Astrocyte (in vitro differentiated cells and primary cell): ENCODE data around the gene TKTL1. TPM values are rescaled to one million over a fixed set of nuclear protein-coding genes. Genes with fewer than 3 reads are reported as not detected.

Experiments used
- DNase-seq: peaks from one replicate; pipeline ENCODE4 v3.0.0-alpha.2; 2010; ENCODE audit warnings: low read depth
- FAIRE-seq: peaks from 2 replicates; lab custom pipeline; 2011; peaks lifted over from hg19 to GRCh38; lab: Jason Lieb, UNC
- H2AFZ ChIP-seq: 2 replicates; pipeline ENCODE4 v1.6.0; 2012; ENCODE audit warnings: low read depth, low read length, inconsistent platforms
- H3K27ac ChIP-seq: 2 replicates; pipeline ENCODE4 v1.5.1; 2011; ENCODE audit warnings: low read depth, low read length, inconsistent platforms
- H3K27me3 ChIP-seq: 2 replicates; pipeline ENCODE4 v1.6.0; 2011; ENCODE audit warnings: low read length, inconsistent platforms; ENCODE audit not compliant: insufficient read depth
- H3K36me3 ChIP-seq: 2 replicates; pipeline ENCODE4 v1.5.1; 2011; ENCODE audit warnings: low read length, inconsistent platforms; ENCODE audit not compliant: insufficient read depth
- H3K4me1 ChIP-seq: 2 replicates; pipeline ENCODE4 v1.5.1; 2011; ENCODE audit warnings: low read length, inconsistent platforms; ENCODE audit not compliant: insufficient read depth
- H3K4me2 ChIP-seq: 2 replicates; pipeline ENCODE4 v1.6.0; 2012; ENCODE audit warnings: low read length, inconsistent platforms
- H3K4me3 ChIP-seq: 2 replicates; pipeline ENCODE4 v1.5.1; 2011; ENCODE audit warnings: low read depth, mild to moderate bottlenecking, low read length, inconsistent platforms; ENCODE audit not compliant: insufficient read depth
- H3K79me2 ChIP-seq: 2 replicates; pipeline ENCODE4 v1.6.0; 2012; ENCODE audit warnings: mild to moderate bottlenecking, low read length, inconsistent platforms; ENCODE audit not compliant: insufficient read depth
- H3K9ac ChIP-seq: 2 replicates; pipeline ENCODE4 v1.6.0; 2012; ENCODE audit warnings: mild to moderate bottlenecking, low read length, inconsistent platforms
- H3K9me3 ChIP-seq: 2 replicates; pipeline ENCODE4 v1.5.1; 2012; ENCODE audit warnings: low read depth, mild to moderate bottlenecking, low read length, inconsistent platforms; ENCODE audit not compliant: insufficient read depth
- H4K20me1 ChIP-seq: 2 replicates; pipeline ENCODE4 v1.6.0; 2012; ENCODE audit warnings: low read length, inconsistent platforms; ENCODE audit not compliant: insufficient read depth
- H3K27ac Mint-ChIP-seq: one replicate; pipeline ENCODE4 v1.8.0; 2021; ENCODE audit warnings: mild to moderate bottlenecking, mixed read lengths; ENCODE audit not compliant: unreplicated experiment
- H3K27me3 Mint-ChIP-seq: one replicate; pipeline ENCODE4 v1.8.0; 2021; ENCODE audit warnings: low read depth, mixed read lengths; ENCODE audit not compliant: unreplicated experiment
- H3K36me3 Mint-ChIP-seq: one replicate; pipeline ENCODE4 v1.8.0; 2021; ENCODE audit warnings: low read depth, mixed read lengths; ENCODE audit not compliant: unreplicated experiment
- H3K4me1 Mint-ChIP-seq: one replicate; pipeline ENCODE4 v1.8.0; 2021; ENCODE audit warnings: low read depth, mixed read lengths; ENCODE audit not compliant: unreplicated experiment
- H3K4me3 Mint-ChIP-seq: one replicate; pipeline ENCODE4 v1.8.0; 2021; ENCODE audit warnings: mild to moderate bottlenecking, moderate library complexity, mixed read lengths; ENCODE audit not compliant: unreplicated experiment
- H3K9me3 Mint-ChIP-seq: one replicate; pipeline ENCODE4 v1.8.0; 2021; ENCODE audit warnings: mild to moderate bottlenecking, mixed read lengths; ENCODE audit not compliant: unreplicated experiment
- CTCF ChIP-seq: IDR thresholded peaks from 2 replicates; pipeline ENCODE4 v1.5.1; 2011; ENCODE audit warnings: low read depth, mild to moderate bottlenecking, inconsistent platforms, low read length, moderate library complexity; ENCODE audit not compliant: insufficient read depth
- EZH2 ChIP-seq: IDR thresholded peaks from 2 replicates; pipeline ENCODE4 v1.6.1; 2012; ENCODE audit warnings: mild to moderate bottlenecking, low read length, inconsistent platforms; ENCODE audit not compliant: insufficient read depth
- total RNA-seq: library from RNA; stranded (reverse); gene quantifications from 2 replicates; pipeline ENCODE4 v1.2.1, GENCODE V29; 2021

Gene TKTL1
- total RNA-seq, 1 donor from 2014 or later = not detected

- Mint-ChIP-seq H3K9me3 (no peaks in the 10 kb centered on the region), H3K4me3 (no peak overlapping the region), H3K27ac (no peak overlapping the region), H3K4me1 (peaks cover 4% of the 10 kb centered on the region), H3K27me3 (no peaks in the 10 kb centered on the region), H3K36me3 (peaks cover 7% of the 10 kb centered on the region)
- DNase-seq = no peak
- no peak overlapping the region for H3K4me3 ChIP-seq
- peak overlapping the region; percentile 95 for H3K9ac ChIP-seq
- peak overlapping the region; percentile 90 for H3K4me2 ChIP-seq
- TF ChIP-seq CTCF = no peak
- TF ChIP-seq EZH2 = no peak
- H3K36me3 ChIP-seq = peaks cover 27% of the 10 kb centered on the region
- FAIRE-seq = no peak
- no peak overlapping the region for H3K27ac ChIP-seq
- H3K4me1 ChIP-seq = peaks cover 22% of the 10 kb centered on the region
- H4K20me1 ChIP-seq = peaks cover 91% of the 10 kb centered on the region
- no peaks in the 10 kb centered on the region for H3K27me3 ChIP-seq
- peaks cover 95% of the 10 kb centered on the region for H3K79me2 ChIP-seq
- H3K9me3 ChIP-seq = no peaks in the 10 kb centered on the region
- no peak overlapping the region for H2AFZ ChIP-seq
Measured at GRCh38 chrX:154365997-154366665, 70.5 kb downstream of the TKTL1 start.

GRCh38 chrX:154366666-154367055 is 71.1 kb downstream of the TKTL1 start:
- H3K4me3 ChIP-seq = peak overlapping the region; percentile 10
- H3K4me2 ChIP-seq = peak overlapping the region; percentile 90
- DNase-seq (no peak), FAIRE-seq (no peak)
- Mint-ChIP-seq H3K36me3 (peaks cover 7% of the 10 kb centered on the region), H3K4me1 (peaks cover 2% of the 10 kb centered on the region), H3K27me3 (no peaks in the 10 kb centered on the region), H3K27ac (peak overlapping the region; percentile 80), H3K4me3 (peak overlapping the region; percentile 72), H3K9me3 (no peaks in the 10 kb centered on the region)
- peaks cover 22% of the 10 kb centered on the region for H3K4me1 ChIP-seq
- peaks cover 23% of the 10 kb centered on the region for H3K36me3 ChIP-seq
- no peaks in the 10 kb centered on the region for H3K9me3 ChIP-seq
- H2AFZ ChIP-seq = no peak overlapping the region
- no peak for TF ChIP-seq CTCF
- no peak overlapping the region for H3K27ac ChIP-seq
- H3K27me3 ChIP-seq = no peaks in the 10 kb centered on the region
- H4K20me1 ChIP-seq = peaks cover 86% of the 10 kb centered on the region
- H3K9ac ChIP-seq = peak overlapping the region; percentile 95
- H3K79me2 ChIP-seq = peaks cover 93% of the 10 kb centered on the region
